MM.1S (cell line): ENCODE data around the gene BACE2.

Source experiments
- CTCF ChIP-seq: fragments of 300-600 bp; sonication (generic); IDR thresholded peaks from 2 replicates; pipeline ENCODE4 v1.5.1; 2016; ENCODE audit warnings: antibody characterized with exemption, low read length, mixed read lengths
- EZH2 ChIP-seq: fragments of 300-600 bp; sonication (generic); optimal IDR thresholded peaks from 2 replicates; pipeline ENCODE3; 2017; ENCODE audit warnings: low read depth, mild to moderate bottlenecking, antibody characterized with exemption, low read length, mixed read lengths

GRCh38 chr21:41156142-41156541 lies 11.8 kb upstream of the BACE2 start:
- no peak for TF ChIP-seq CTCF
- TF ChIP-seq EZH2 = no peak
